Smooth muscle cell (in vitro differentiated cells): ENCODE measurements around the gene CCDC30. TPM values are rescaled to one million over a fixed set of nuclear protein-coding genes. Genes with fewer than 3 reads are reported as not detected.

Source experiments
- DNase-seq: peaks from one replicate; lab custom pipeline; 2025; ENCODE audit not compliant: unreplicated experiment; lab: John Stamatoyannopoulos, UW
- H2AFZ ChIP-seq: fragments of 200-600 bp; sonication (generic); 2 replicates; pipeline ENCODE4 v1.6.0; 2016; ENCODE audit warnings: antibody characterized with exemption, low read depth, mild to moderate bottlenecking
- H3F3A ChIP-seq: fragments of 200-600 bp; sonication (generic); 2 replicates; pipeline ENCODE4 v1.6.0; 2017; ENCODE audit warnings: antibody characterized with exemption, low read depth
- H3K27ac ChIP-seq: fragments of 200-600 bp; sonication (generic); 2 replicates; pipeline ENCODE4 v1.5.1; 2016; ENCODE audit warnings: low read depth, mild to moderate bottlenecking
- H3K27me3 ChIP-seq: fragments of 200-600 bp; sonication (generic); 2 replicates; pipeline ENCODE4 v1.6.1; 2016; ENCODE audit warnings: low read depth, mild to moderate bottlenecking
- H3K36me3 ChIP-seq: fragments of 200-600 bp; sonication (generic); 2 replicates; pipeline ENCODE4 v1.5.1; 2016; ENCODE audit warnings: low read depth
- H3K4me1 ChIP-seq: fragments of 200-600 bp; sonication (generic); 2 replicates; pipeline ENCODE4 v1.5.1; 2016; ENCODE audit warnings: low read depth
- H3K4me2 ChIP-seq: fragments of 200-600 bp; sonication (generic); 2 replicates; pipeline ENCODE4 v1.6.0; 2016; ENCODE audit warnings: mild to moderate bottlenecking
- H3K4me3 ChIP-seq: fragments of 200-600 bp; sonication (generic); 2 replicates; pipeline ENCODE4 v1.5.1; 2016; ENCODE audit warnings: mild to moderate bottlenecking
- H3K79me2 ChIP-seq: fragments of 200-600 bp; sonication (generic); 2 replicates; pipeline ENCODE4 v1.6.0; 2016; ENCODE audit warnings: low read depth, mild to moderate bottlenecking
- H3K9ac ChIP-seq: fragments of 200-600 bp; sonication (generic); 2 replicates; pipeline ENCODE4 v1.6.0; 2016; ENCODE audit warnings: low read depth
- H3K9me3 ChIP-seq: fragments of 200-600 bp; sonication (generic); replicated peaks from 2 replicates; pipeline ENCODE4 v1.5.1; 2016; ENCODE audit warnings: low read depth
- H4K20me1 ChIP-seq: fragments of 200-600 bp; sonication (generic); 2 replicates; pipeline ENCODE4 v1.6.0; 2016; ENCODE audit warnings: low read depth
- WGBS: methylation state at CpG from one replicate; pipeline ENCODE4 v1.1.7; 2016; ENCODE audit warnings: low lambda C conversion rate; 5-methylcytosine and 5-hydroxymethylcytosine counted together
- polyA plus RNA-seq: library from polyadenylated mRNA; unstranded; fragments of >200 nt; fragmentation: Nextera tagmentation; extraction: Ambion mirVana; gene quantifications from 2 replicates; pipeline ENCODE4 v1.2.1, GENCODE V29; 2016
- total RNA-seq: library from RNA; depleted of rRNA; stranded (reverse); fragments of >200 nt; gene quantifications from 2 replicates; pipeline ENCODE4 v1.2.3, GENCODE V29; 2014
- TF ChIP-seq, protein P1 (sequence below): fragments of 200-600 bp; sonication (generic); IDR thresholded peaks from 2 replicates; pipeline ENCODE4 v1.5.1; 2017; ENCODE audit warnings: borderline replicate concordance, mild to moderate bottlenecking, antibody characterized with exemption; ENCODE audit not compliant: insufficient read depth, poor library complexity, severe bottlenecking

The CCDC30 gene
- total and polyA plus RNA-seq, 2 experiments from 2014 or later: 1.2 to 1.6 TPM

DNA sequence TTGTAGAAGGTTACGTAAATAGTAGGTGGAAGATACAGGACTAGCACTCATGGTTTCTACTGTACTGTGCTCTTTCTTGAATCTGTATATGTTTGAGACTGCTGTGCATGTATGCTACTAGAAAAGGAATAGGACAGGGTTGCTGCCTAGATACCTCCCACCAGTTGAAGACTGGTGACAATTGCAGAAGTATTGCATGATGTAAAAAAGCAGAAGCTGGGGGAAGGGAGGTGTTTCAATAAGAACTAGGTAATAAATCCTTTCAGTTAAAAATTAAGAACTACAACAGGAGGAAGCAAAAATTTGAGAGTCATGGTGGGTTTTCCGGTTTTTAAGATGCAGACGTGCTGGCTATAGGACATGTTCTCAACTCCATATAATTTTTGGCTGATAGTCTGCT is 88.1 kb downstream of the CCDC30 start:
- no peaks in the 10 kb centered on the region for H3K79me2 ChIP-seq
- H3F3A ChIP-seq: no peaks in the 10 kb centered on the region
- H3K36me3 ChIP-seq: no peaks in the 10 kb centered on the region
- H3K27ac ChIP-seq: no peak overlapping the region
- WGBS: 98% methylated on average over 3 of the region's 3 CpGs
- no peaks in the 10 kb centered on the region for H4K20me1 ChIP-seq
- H3K9ac ChIP-seq: no peak overlapping the region
- no peaks in the 10 kb centered on the region for H3K4me1 ChIP-seq
- no peak overlapping the region for H2AFZ ChIP-seq
- no peaks in the 10 kb centered on the region for H3K27me3 ChIP-seq
- H3K4me3 ChIP-seq: no peak overlapping the region
- no peaks in the 10 kb centered on the region for H3K9me3 ChIP-seq
- no peak for DNase-seq
- TF ChIP-seq, protein P1, sequence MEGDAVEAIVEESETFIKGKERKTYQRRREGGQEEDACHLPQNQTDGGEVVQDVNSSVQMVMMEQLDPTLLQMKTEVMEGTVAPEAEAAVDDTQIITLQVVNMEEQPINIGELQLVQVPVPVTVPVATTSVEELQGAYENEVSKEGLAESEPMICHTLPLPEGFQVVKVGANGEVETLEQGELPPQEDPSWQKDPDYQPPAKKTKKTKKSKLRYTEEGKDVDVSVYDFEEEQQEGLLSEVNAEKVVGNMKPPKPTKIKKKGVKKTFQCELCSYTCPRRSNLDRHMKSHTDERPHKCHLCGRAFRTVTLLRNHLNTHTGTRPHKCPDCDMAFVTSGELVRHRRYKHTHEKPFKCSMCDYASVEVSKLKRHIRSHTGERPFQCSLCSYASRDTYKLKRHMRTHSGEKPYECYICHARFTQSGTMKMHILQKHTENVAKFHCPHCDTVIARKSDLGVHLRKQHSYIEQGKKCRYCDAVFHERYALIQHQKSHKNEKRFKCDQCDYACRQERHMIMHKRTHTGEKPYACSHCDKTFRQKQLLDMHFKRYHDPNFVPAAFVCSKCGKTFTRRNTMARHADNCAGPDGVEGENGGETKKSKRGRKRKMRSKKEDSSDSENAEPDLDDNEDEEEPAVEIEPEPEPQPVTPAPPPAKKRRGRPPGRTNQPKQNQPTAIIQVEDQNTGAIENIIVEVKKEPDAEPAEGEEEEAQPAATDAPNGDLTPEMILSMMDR: no peak
- H3K4me2 ChIP-seq: no peak overlapping the region

DNA sequence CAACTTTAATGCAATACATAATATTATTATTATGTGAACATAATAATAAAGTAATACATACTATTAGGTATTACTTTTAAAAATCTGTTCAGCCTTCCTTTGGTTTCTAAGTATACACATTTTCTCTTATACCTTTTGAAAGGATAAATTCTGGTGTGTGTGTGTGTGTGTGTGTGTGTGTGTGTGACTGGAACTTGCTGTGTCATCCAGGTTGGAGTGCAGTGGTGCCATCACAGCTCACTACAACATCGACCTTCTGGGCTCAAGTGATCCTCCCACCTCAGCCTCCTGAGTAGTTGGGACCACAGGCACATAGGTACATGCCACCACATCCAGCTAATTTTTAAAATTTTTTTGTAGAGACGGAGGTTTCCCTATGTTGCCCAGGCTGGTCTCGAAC is 88.5 kb downstream of the CCDC30 start:
- 93% methylated on average over 3 of the region's 3 CpGs for WGBS
- Histone ChIP-seq H3K27me3 (no peaks in the 10 kb centered on the region), H3K36me3 (no peaks in the 10 kb centered on the region), H4K20me1 (no peaks in the 10 kb centered on the region), H3K4me2 (no peak overlapping the region), H3K9me3 (no peaks in the 10 kb centered on the region), H3K27ac (no peak overlapping the region), H3K79me2 (no peaks in the 10 kb centered on the region), H3K9ac (no peak overlapping the region), H2AFZ (no peak overlapping the region), H3F3A (no peaks in the 10 kb centered on the region), H3K4me3 (no peak overlapping the region), H3K4me1 (no peaks in the 10 kb centered on the region)
- TF ChIP-seq, protein P1: no peak
- no peak for DNase-seq

DNA sequence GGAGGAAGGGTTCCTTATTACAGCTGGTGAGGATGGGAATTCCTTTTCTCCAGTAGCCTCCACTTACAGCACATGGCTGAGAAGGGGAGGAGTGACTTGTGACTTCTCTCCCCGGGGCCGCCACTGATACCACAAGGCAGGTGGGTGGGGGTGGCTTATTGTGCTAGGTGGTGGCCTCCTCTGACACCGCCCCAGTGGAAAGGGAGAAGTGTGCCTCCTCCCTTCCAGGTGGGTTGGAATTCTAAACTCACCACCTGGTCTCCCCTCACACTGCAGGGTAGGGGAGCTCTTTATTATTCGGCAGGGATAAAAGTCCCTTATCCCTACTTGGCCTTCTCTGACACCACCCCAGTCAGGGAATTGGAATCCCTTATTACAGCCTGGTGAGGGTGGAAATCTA is 89.5 kb downstream of the CCDC30 start:
- Histone ChIP-seq H3K9me3 (no peaks in the 10 kb centered on the region), H2AFZ (no peak overlapping the region), H3K4me3 (no peak overlapping the region), H3K4me2 (no peak overlapping the region), H4K20me1 (no peaks in the 10 kb centered on the region), H3K79me2 (no peaks in the 10 kb centered on the region), H3K27me3 (no peaks in the 10 kb centered on the region), H3K36me3 (no peaks in the 10 kb centered on the region), H3K9ac (no peak overlapping the region), H3K4me1 (no peaks in the 10 kb centered on the region), H3F3A (no peaks in the 10 kb centered on the region), H3K27ac (no peak overlapping the region)
- no peak for DNase-seq
- WGBS: 76% methylated on average over 4 of the region's 4 CpGs
- TF ChIP-seq, protein P1: no peak

DNA sequence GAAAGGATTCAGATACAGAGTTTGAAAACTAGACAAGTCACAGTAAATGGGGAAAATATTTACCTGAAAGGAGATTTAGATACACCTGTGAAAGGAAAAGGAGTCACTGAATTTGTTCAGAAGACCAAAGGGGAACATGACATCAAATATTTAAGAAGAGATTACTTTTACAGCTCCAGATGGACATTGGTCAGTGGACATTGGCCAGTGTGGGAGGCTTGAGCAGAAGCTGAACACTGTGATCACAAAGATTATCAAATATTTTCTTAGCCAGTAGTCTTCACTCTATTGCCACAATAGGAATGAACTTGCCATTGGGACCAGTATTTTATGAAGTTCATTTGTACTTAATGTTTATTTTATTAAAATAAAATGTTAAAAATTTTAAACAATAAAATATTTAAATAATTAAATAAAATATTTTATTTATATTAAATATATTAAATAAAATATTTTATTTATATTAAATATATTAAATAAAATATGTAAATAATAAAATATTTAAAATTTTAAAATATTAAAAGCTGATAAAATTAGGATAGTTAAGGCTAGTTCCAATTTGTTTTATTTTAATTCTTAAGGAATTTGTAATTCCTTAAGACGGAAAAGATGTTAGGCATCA is 94.3 kb downstream of the CCDC30 start:
- Histone ChIP-seq H3K4me3 (no peak overlapping the region), H3K79me2 (no peaks in the 10 kb centered on the region), H3K9me3 (no peaks in the 10 kb centered on the region), H3K36me3 (no peaks in the 10 kb centered on the region), H2AFZ (no peak overlapping the region), H3K4me2 (no peak overlapping the region), H3K27ac (no peak overlapping the region), H3K4me1 (no peaks in the 10 kb centered on the region), H3F3A (no peaks in the 10 kb centered on the region), H3K9ac (no peak overlapping the region), H4K20me1 (no peaks in the 10 kb centered on the region), H3K27me3 (no peaks in the 10 kb centered on the region)
- WGBS: 98% methylated on average over 1 of the region's 1 CpG
- TF ChIP-seq, protein P1: no peak
- DNase-seq: no peak
